Endometrial microvascular endothelial cells (primary cell): ENCODE measurements around the gene MAGI3. TPM values are rescaled to one million over a fixed set of nuclear protein-coding genes. Genes with fewer than 3 reads are reported as not detected.
"Not testable (repeated sequence)": the region's sequence is repeated elsewhere in the genome, so short reads cannot be mapped to it uniquely, and the experiment has no call there.

Experiments used
- in situ Hi-C: cut with HindIII; loops from 2 replicates; pipeline ENCODE4 v1.10.0; 2017; ENCODE audit warnings: low sequenced_read_pairs, low pct_unique_long_range_greater_than_20kb; ENCODE audit errors: inconsistent ontology term
- total RNA-seq: library from RNA; depleted of rRNA; stranded (reverse); fragments of >200 nt; gene quantifications from one replicate; pipeline ENCODE4 v1.2.3, GENCODE V29; 2015; ENCODE audit errors: inconsistent ontology term

Gene MAGI3
- total RNA-seq, 1 donor from 2014 or later = 8.5 TPM

- in situ Hi-C loops = no loop called here
Observed at GRCh38 chr1:113493533-113493932, 103.2 kb downstream of the MAGI3 start.

- in situ Hi-C loops = no loop called here
Observed at GRCh38 chr1:113505357-113505756, 115.0 kb downstream of the MAGI3 start.

- in situ Hi-C loops = no loop called here
Observed at GRCh38 chr1:113507552-113508214, 117.4 kb downstream of the MAGI3 start.

GRCh38 chr1:113508364-113509164 lies 118.2 kb downstream of the MAGI3 start:
- in situ Hi-C loops = no loop called here

- in situ Hi-C loops = not testable (repeated sequence)
Observed at GRCh38 chr1:113509766-113510165, 119.5 kb downstream of the MAGI3 start.

GRCh38 chr1:113511269-113511668 lies 121.0 kb downstream of the MAGI3 start:
- in situ Hi-C loops = no loop called here

- in situ Hi-C loops = no loop called here
Observed at GRCh38 chr1:113515498-113515897, 125.2 kb downstream of the MAGI3 start.

- in situ Hi-C loops = no loop called here
Observed at GRCh38 chr1:113517346-113517745, 127.0 kb downstream of the MAGI3 start.

GRCh38 chr1:113517983-113518382 lies 127.7 kb downstream of the MAGI3 start:
- in situ Hi-C loops = no loop called here

- in situ Hi-C loops = no loop called here
Observed at GRCh38 chr1:113519556-113519955, 129.2 kb downstream of the MAGI3 start.

- in situ Hi-C loops = no loop called here
Observed at GRCh38 chr1:113530021-113530420, 139.7 kb downstream of the MAGI3 start.

- in situ Hi-C loops = no loop called here
Observed at GRCh38 chr1:113531321-113531720, 141.0 kb downstream of the MAGI3 start.

- in situ Hi-C loops = no loop called here
Observed at GRCh38 chr1:113533061-113533460, 142.7 kb downstream of the MAGI3 start.

GRCh38 chr1:113534130-113534817 lies 144.0 kb downstream of the MAGI3 start:
- in situ Hi-C loops = no loop called here

- in situ Hi-C loops = no loop called here
Observed at GRCh38 chr1:113534875-113535274, 144.6 kb downstream of the MAGI3 start.

GRCh38 chr1:113536182-113536780 lies 146.0 kb downstream of the MAGI3 start:
- in situ Hi-C loops = no loop called here

GRCh38 chr1:113538225-113538624 lies 147.9 kb downstream of the MAGI3 start:
- in situ Hi-C loops = no loop called here

GRCh38 chr1:113540335-113540734 lies 150.0 kb downstream of the MAGI3 start:
- in situ Hi-C loops = no loop called here

GRCh38 chr1:113541106-113541505 lies 150.8 kb downstream of the MAGI3 start:
- in situ Hi-C loops = no loop called here
